ENCODE measurements around the gene RGS19. TPM values are rescaled to one million over a fixed set of nuclear protein-coding genes. Genes with fewer than 3 reads are reported as not detected.
A peak's percentile ranks its signal among the peaks of the same experiment; 100 is the strongest.

Gene RGS19
- total RNA-seq, 2 donors from 2014 or later: 42.8 to 50.9 TPM

- H3K27ac Mint-ChIP-seq: peak overlapping the region; percentile 90
- no peaks in the 10 kb centered on the region for H3K36me3 Mint-ChIP-seq (ENCODE audit: low read depth)
- no peaks in the 10 kb centered on the region for H3K9me3 ChIP-seq (ENCODE audit: control insufficient read depth, low read length, poor library complexity, severe bottlenecking)
- H3K27me3 Mint-ChIP-seq: no peaks in the 10 kb centered on the region
- ATAC-seq: no peak
- peak overlapping the region; percentile 77 for H3K4me3 Mint-ChIP-seq
- no peak for DNase-seq
- peaks cover 37% of the 10 kb centered on the region for H3K4me1 Mint-ChIP-seq
Measured at GRCh38 chr20:64065062-64065973, 14.0 kb downstream of the RGS19 start.

GRCh38 chr20:64064145-64064698 lies 15.1 kb downstream of the RGS19 start:
- H3K36me3 Mint-ChIP-seq (ENCODE audit: low read depth): no peaks in the 10 kb centered on the region
- H3K27me3 Mint-ChIP-seq: no peaks in the 10 kb centered on the region
- H3K9me3 ChIP-seq (ENCODE audit: control insufficient read depth, low read length, poor library complexity, severe bottlenecking): no peaks in the 10 kb centered on the region
- peaks cover 37% of the 10 kb centered on the region for H3K4me1 Mint-ChIP-seq
- H3K27ac Mint-ChIP-seq: peak overlapping the region; percentile 83
- ATAC-seq (no peak), DNase-seq (no peak)
- peak overlapping the region; percentile 91 for H3K4me3 Mint-ChIP-seq

- H3K4me3 Mint-ChIP-seq: peak overlapping the region; percentile 91
- no peak for ATAC-seq
- H3K4me1 Mint-ChIP-seq: peaks cover 37% of the 10 kb centered on the region
- peak overlapping the region; percentile 83 for H3K27ac Mint-ChIP-seq
- no peaks in the 10 kb centered on the region for H3K27me3 Mint-ChIP-seq
- no peaks in the 10 kb centered on the region for H3K36me3 Mint-ChIP-seq (ENCODE audit: low read depth)
- no peak for DNase-seq
- H3K9me3 ChIP-seq (ENCODE audit: control insufficient read depth, low read length, poor library complexity, severe bottlenecking): no peaks in the 10 kb centered on the region
Measured at GRCh38 chr20:64063389-64064144, 15.8 kb downstream of the RGS19 start.

GRCh38 chr20:64062596-64063388 lies 16.5 kb downstream of the RGS19 start, which contains the start of gene TCEA2:
TCEA2 (plus strand) TSS chr20:64063198; CDS start chr20:64063313, 115 bp downstream.
- H3K36me3 Mint-ChIP-seq (ENCODE audit: low read depth): no peaks in the 10 kb centered on the region
- no peaks in the 10 kb centered on the region for H3K9me3 ChIP-seq (ENCODE audit: control insufficient read depth, low read length, poor library complexity, severe bottlenecking)
- peak within 1 kb of the TSS; percentile 83 for H3K27ac Mint-ChIP-seq
- DNase-seq (peak; percentile 83 to 91 (median 88)), ATAC-seq (peak; percentile 92)
- H3K27me3 Mint-ChIP-seq: no peaks in the 10 kb centered on the region
- H3K4me3 Mint-ChIP-seq: peak within 1 kb of the TSS; percentile 91
- peaks cover 39% of the 10 kb centered on the region for H3K4me1 Mint-ChIP-seq

- ATAC-seq (no peak), DNase-seq (no peak)
- Mint-ChIP-seq H3K27me3 (no peaks in the 10 kb centered on the region), H3K4me1 (peaks cover 37% of the 10 kb centered on the region), H3K27ac (peak overlapping the region; percentile 47), H3K36me3 (ENCODE audit: low read depth) (no peaks in the 10 kb centered on the region), H3K4me3 (no peak overlapping the region)
- no peaks in the 10 kb centered on the region for H3K9me3 ChIP-seq (ENCODE audit: control insufficient read depth, low read length, poor library complexity, severe bottlenecking)
Measured at GRCh38 chr20:64062276-64062595, 17.1 kb downstream of the RGS19 start.

- no peaks in the 10 kb centered on the region for H3K9me3 ChIP-seq (ENCODE audit: control insufficient read depth, low read length, poor library complexity, severe bottlenecking)
- DNase-seq (no peak), ATAC-seq (no peak)
- no peak overlapping the region for H3K4me3 Mint-ChIP-seq
- peaks cover under 1% of the 10 kb centered on the region for H3K36me3 Mint-ChIP-seq (ENCODE audit: low read depth)
- H3K27ac Mint-ChIP-seq: no peak overlapping the region
- peaks cover 10% of the 10 kb centered on the region for H3K27me3 Mint-ChIP-seq
- peaks cover 18% of the 10 kb centered on the region for H3K4me1 Mint-ChIP-seq
Measured at GRCh38 chr20:64058536-64058935, 20.8 kb downstream of the RGS19 start.

GRCh38 chr20:64057628-64058498 lies 21.5 kb downstream of the RGS19 start:
- Mint-ChIP-seq H3K4me1 (peaks cover 16% of the 10 kb centered on the region), H3K27me3 (peaks cover 16% of the 10 kb centered on the region), H3K27ac (no peak overlapping the region), H3K4me3 (peak overlapping the region; percentile 81), H3K36me3 (ENCODE audit: low read depth) (peaks cover 2% of the 10 kb centered on the region)
- ATAC-seq (peak; percentile 83), DNase-seq (peak; percentile 59 to 77 (median 65))
- H3K9me3 ChIP-seq (ENCODE audit: control insufficient read depth, low read length, poor library complexity, severe bottlenecking): no peaks in the 10 kb centered on the region

GRCh38 chr20:64056889-64057627 lies 22.3 kb downstream of the RGS19 start:
- H3K9me3 ChIP-seq (ENCODE audit: control insufficient read depth, low read length, poor library complexity, severe bottlenecking): no peaks in the 10 kb centered on the region
- Mint-ChIP-seq H3K27ac (no peak overlapping the region), H3K4me3 (peak overlapping the region; percentile 81), H3K27me3 (peaks cover 18% of the 10 kb centered on the region), H3K36me3 (ENCODE audit: low read depth) (peaks cover 2% of the 10 kb centered on the region), H3K4me1 (peaks cover 15% of the 10 kb centered on the region)
- peak; percentile 53 for ATAC-seq
- no peak for DNase-seq

GRCh38 chr20:64056639-64056888 lies 22.8 kb downstream of the RGS19 start:
- no peak for ATAC-seq
- no peak overlapping the region for H3K4me3 Mint-ChIP-seq

GRCh38 chr20:64055893-64056638 lies 23.3 kb downstream of the RGS19 start:
- DNase-seq (no peak), ATAC-seq (no peak)
- Mint-ChIP-seq H3K36me3 (ENCODE audit: low read depth) (peaks cover 2% of the 10 kb centered on the region), H3K27ac (no peak overlapping the region), H3K27me3 (peaks cover 20% of the 10 kb centered on the region), H3K4me1 (peaks cover 15% of the 10 kb centered on the region), H3K4me3 (no peak overlapping the region)
- no peaks in the 10 kb centered on the region for H3K9me3 ChIP-seq (ENCODE audit: control insufficient read depth, low read length, poor library complexity, severe bottlenecking)

More at GRCh38 chr20:64056639-64056888, 22.8 kb downstream of the RGS19 start:
- H3K36me3 Mint-ChIP-seq (ENCODE audit: low read depth): peaks cover 2% of the 10 kb centered on the region
- peaks cover 18% of the 10 kb centered on the region for H3K27me3 Mint-ChIP-seq
- no peak for DNase-seq
- peaks cover 15% of the 10 kb centered on the region for H3K4me1 Mint-ChIP-seq
- H3K27ac Mint-ChIP-seq: no peak overlapping the region
- no peaks in the 10 kb centered on the region for H3K9me3 ChIP-seq (ENCODE audit: control insufficient read depth, low read length, poor library complexity, severe bottlenecking)

- DNase-seq: no peak
- no peak overlapping the region for H3K4me3 Mint-ChIP-seq
- no peaks in the 10 kb centered on the region for H3K9me3 ChIP-seq (ENCODE audit: control insufficient read depth, low read length, poor library complexity, severe bottlenecking)
- H3K36me3 Mint-ChIP-seq (ENCODE audit: low read depth): peaks cover 4% of the 10 kb centered on the region
- H3K27me3 Mint-ChIP-seq: peaks cover 26% of the 10 kb centered on the region
- H3K4me1 Mint-ChIP-seq: peaks cover 15% of the 10 kb centered on the region
- no peak overlapping the region for H3K27ac Mint-ChIP-seq
- no peak for ATAC-seq
Measured at GRCh38 chr20:64055396-64055892, 23.9 kb downstream of the RGS19 start.

Data from T-helper 17 cell (primary cell).